NCI-H345 (cell line): ENCODE measurements around the gene LAMC1.

ENCODE experiments used
- DNase-seq: peaks from one replicate; lab custom pipeline; 2025; lab: John Stamatoyannopoulos, UW

LAMC1 gene

GRCh38 chr1:183080406-183080805, 57.2 kb downstream of the LAMC1 start:
- DNase-seq = no peak

GRCh38 chr1:183081402-183082120, 58.3 kb downstream of the LAMC1 start:
- DNase-seq = no peak

GRCh38 chr1:183082650-183083049, 59.4 kb downstream of the LAMC1 start:
- DNase-seq = no peak

GRCh38 chr1:183087001-183087400, 63.8 kb downstream of the LAMC1 start:
- DNase-seq = no peak

- DNase-seq = peak; percentile 84
Measured at GRCh38 chr1:183089025-183089639, 65.9 kb downstream of the LAMC1 start.

- DNase-seq = no peak
Measured at GRCh38 chr1:183090391-183091006, 67.3 kb downstream of the LAMC1 start.

- DNase-seq = no peak
Measured at GRCh38 chr1:183091181-183091580, 68.0 kb downstream of the LAMC1 start.

- no peak for DNase-seq
Measured at GRCh38 chr1:183092350-183092749, 69.1 kb downstream of the LAMC1 start.

- DNase-seq = no peak
Measured at GRCh38 chr1:183093066-183093668, 69.9 kb downstream of the LAMC1 start.

GRCh38 chr1:183093786-183094298, 70.6 kb downstream of the LAMC1 start:
- no peak for DNase-seq

GRCh38 chr1:183094351-183094750, 71.1 kb downstream of the LAMC1 start:
- DNase-seq = no peak

GRCh38 chr1:183096351-183096750, 73.1 kb downstream of the LAMC1 start:
- DNase-seq = no peak

- DNase-seq = no peak
Measured at GRCh38 chr1:183096894-183097293, 73.7 kb downstream of the LAMC1 start.

GRCh38 chr1:183097438-183098051, 74.3 kb downstream of the LAMC1 start:
- peak; percentile 19 for DNase-seq

- DNase-seq = no peak
Measured at GRCh38 chr1:183098317-183098716, 75.1 kb downstream of the LAMC1 start.

GRCh38 chr1:183100361-183100974, 77.2 kb downstream of the LAMC1 start:
- DNase-seq = no peak

GRCh38 chr1:183101081-183101480, 77.9 kb downstream of the LAMC1 start:
- no peak for DNase-seq

GRCh38 chr1:183101841-183102276, 78.6 kb downstream of the LAMC1 start:
- no peak for DNase-seq

GRCh38 chr1:183103147-183103546, 79.9 kb downstream of the LAMC1 start:
- no peak for DNase-seq

GRCh38 chr1:183103577-183103976, 80.4 kb downstream of the LAMC1 start:
- DNase-seq = no peak

GRCh38 chr1:183105449-183105848, 82.2 kb downstream of the LAMC1 start:
- no peak for DNase-seq

- no peak for DNase-seq
Measured at GRCh38 chr1:183106166-183106565, 82.9 kb downstream of the LAMC1 start.
